GM19043 (cell line): ENCODE results near the gene FTSJ1.
A peak's percentile ranks its signal among the peaks of the same experiment; 100 is the strongest.
"Not testable (repeated sequence)": the region's sequence is repeated elsewhere in the genome, so short reads cannot be mapped to it uniquely, and the experiment has no call there.

Source experiments
- ATAC-seq: cut with Tn5 transposase; IDR thresholded peaks from one replicate; pipeline ENCODE4 v1.9.1; 2021; ENCODE audit warnings: low read depth; ENCODE audit not compliant: unreplicated experiment

FTSJ1 gene

GRCh38 chrX:48520976-48521352 is 45.0 kb downstream of the FTSJ1 start:
- no peak for ATAC-seq

DNA sequence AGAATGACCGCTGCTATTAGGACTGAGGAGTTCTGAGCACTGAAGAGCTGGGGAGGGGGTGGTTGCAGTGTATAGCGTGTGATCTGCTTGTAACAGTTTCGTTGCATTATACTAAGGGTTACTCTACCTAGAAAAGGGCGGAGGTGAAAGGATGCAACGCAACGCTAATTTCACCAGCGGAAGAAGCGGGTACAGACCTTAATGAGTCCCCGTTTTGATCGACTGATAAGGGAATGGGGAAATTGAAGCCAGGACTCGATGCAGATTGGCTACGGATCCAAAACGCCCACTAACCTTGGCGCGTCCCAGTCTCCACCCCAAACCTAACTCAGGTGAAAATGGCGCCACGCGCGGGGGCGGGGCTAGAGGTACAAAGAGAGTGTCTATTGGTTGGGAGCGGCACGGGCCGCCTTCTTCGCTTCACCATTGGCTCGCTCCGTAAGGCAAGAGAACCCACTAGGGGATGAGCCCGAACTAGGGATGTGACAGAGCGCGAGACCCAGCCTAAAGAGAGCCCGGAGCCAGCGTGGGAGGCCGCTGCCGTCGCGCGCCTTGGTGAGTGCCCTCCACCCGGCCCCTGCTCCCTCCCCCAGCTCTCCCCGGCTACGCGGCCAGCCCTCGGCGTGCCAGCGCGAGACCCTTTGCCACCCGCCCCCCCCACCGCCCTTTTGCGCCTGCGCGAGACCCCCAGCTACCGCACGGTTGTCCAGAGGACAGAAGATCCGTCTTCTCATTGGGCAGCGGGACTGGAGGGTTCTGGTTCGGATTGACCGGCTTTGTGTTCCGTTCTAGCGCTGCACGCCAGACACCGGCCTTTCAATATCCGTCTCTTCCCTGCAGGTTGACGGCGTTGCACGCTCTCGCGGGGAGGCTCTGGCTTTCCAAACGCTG is 45.6 kb downstream of the FTSJ1 start, which contains the start of gene EBP:
TSS of gene EBP (plus strand) at position 456 of the 891 bp plus-strand sequence. CDS start 1,964 bp downstream, outside the sequence.
- ATAC-seq = peak; percentile 93

DNA sequence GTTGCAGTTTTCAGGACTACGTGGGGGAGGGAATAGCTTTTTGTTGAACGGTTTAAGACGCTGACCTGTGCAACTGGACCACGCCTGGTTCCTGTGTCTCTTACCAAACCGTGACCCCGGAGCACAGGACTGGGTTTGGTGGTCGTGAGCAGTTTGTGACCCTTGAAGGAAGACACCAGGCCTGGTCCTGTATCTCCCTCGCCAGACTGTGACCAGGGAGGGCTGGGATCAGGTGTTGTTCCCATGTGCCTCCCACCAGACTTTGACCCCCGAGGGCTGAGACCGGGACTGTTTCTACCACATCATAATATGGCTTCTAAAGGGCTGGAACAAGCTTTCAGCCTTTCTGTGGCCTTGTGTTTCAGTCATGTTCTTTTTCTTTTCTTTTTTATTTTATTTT is 46.3 kb downstream of the FTSJ1 start:
- ATAC-seq = no peak

DNA sequence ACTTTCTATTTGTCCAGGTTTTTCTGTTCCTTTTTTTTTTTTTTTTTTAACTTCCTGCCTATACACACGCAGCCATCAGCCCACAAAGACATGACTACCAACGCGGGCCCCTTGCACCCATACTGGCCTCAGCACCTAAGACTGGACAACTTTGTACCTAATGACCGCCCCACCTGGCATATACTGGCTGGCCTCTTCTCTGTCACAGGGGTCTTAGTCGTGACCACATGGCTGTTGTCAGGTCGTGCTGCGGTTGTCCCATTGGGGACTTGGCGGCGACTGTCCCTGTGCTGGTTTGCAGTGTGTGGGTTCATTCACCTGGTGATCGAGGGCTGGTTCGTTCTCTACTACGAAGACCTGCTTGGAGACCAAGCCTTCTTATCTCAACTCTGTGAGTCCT is 47.7 kb downstream of the FTSJ1 start:
- ATAC-seq = no peak

- not testable (repeated sequence) for ATAC-seq
These were observed 49.9 kb downstream of the FTSJ1 start for GRCh38 chrX:48525853-48526252.

DNA sequence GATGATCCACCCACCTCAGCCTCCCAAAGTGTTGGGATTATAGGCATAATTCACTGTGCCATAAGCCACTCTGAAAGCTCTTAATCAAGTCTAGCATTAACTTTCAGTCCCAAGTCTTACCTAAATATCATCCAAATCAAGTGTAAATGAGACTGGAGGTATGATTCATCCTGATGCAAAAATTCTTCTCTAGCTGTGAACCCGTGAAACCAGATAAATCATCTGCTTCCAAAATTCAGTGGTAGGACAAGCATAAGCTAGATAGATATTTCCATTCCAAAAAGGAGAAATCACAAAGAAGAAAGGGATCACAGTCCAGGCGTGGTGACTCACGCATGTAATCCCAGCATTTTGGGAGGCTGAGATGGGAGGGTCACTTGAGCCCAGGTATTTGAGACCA is 54.7 kb downstream of the FTSJ1 start:
- no peak for ATAC-seq

DNA sequence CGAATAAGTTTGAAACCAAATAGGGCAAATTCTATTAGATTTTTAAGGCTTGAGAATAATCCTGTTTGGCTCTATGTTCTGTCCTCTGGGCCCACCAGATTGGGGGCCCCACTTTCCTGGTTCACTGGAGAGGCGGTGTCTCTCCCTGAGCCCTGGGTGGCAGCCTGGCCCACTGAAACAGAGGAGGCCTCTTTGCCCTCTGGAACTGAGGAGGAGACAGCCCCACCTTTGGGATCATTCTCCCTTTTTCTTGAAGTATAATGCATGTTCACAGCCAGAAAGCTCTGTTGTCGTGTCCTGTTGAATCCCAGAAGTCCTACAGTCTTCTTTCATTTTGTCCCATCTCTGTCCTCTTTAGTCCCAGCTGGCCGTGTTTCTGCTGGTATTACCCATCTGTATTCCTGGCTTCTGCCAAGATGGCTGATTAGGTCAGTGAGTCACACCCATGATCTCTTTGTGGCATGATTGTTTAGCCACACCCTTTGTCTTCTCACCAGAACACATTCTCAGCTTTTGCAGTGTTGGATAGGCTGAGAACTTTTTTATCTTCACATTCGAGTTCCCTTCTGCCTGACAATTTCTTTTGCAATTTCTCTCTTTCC is 55.5 kb downstream of the FTSJ1 start:
- ATAC-seq = no peak

- ATAC-seq = no peak
These were observed 56.2 kb downstream of the FTSJ1 start for GRCh38 chrX:48532161-48532560.

- no peak for ATAC-seq
These were observed 57.2 kb downstream of the FTSJ1 start for GRCh38 chrX:48533165-48533564.
